K562 (cell line): ENCODE results near the gene GADD45B. TPM values are rescaled to one million over a fixed set of nuclear protein-coding genes. Genes with fewer than 3 reads are reported as not detected.

Source experiments
- ATAC-seq: fragments of 200-7000 bp; cut with Tn5 transposase; 3 replicates; pipeline ENCODE4 v1.9.1; 2020; ENCODE audit warnings: moderate library complexity
- BruUV-seq: library from RNA; stranded (reverse); fragments of 400-500 nt; replicated peaks from 2 replicates; lab custom pipeline; 2021; lab: Mats Ljungman, UMichigan
- CTCF ChIA-PET: fragments of 300-600 bp; formaldehyde crosslinking; extraction: SDS; loops from one replicate; lab custom pipeline; 2021; ENCODE audit warnings: low intra/inter-chr PET ratio; lab: Yijun Ruan, JAX
- POLR2A ChIA-PET: fragments of 300-600, 350-650 bp; sonication (Branson Sonifier 250); formaldehyde crosslinking; extraction: SDS; loops from one replicate; lab custom pipeline; 2021; ENCODE audit warnings: antibody characterized with exemption, inconsistent platforms; lab: Yijun Ruan, JAX
- DNase-seq, 4 experiments: peaks; one replicate each; pipeline versions ENCODE4 v3.0.0 to v3.0.0-alpha.2; 2011 to 2018; ENCODE audit warnings: low spot score in 3 of 4, mixed read lengths in 3 of 4; ENCODE audit errors: extremely low read depth in 1 of 4
- FAIRE-seq: peaks from 2 replicates; lab custom pipeline; 2011; peaks lifted over from hg19 to GRCh38; lab: Jason Lieb, UNC
- H2AFZ ChIP-seq: 2 replicates; pipeline ENCODE4 v1.6.0; 2011; ENCODE audit warnings: low read depth, low read length, control low read depth, inconsistent platforms
- H3K27ac ChIP-seq: fragments of 200-600 bp; 3 replicates; pipeline ENCODE4 v1.8.0; 2011; ENCODE audit warnings: low read depth, mild to moderate bottlenecking, control low read depth, inconsistent platforms, low read length, moderate library complexity, mixed read lengths; ENCODE audit errors: extremely low read depth
- H3K27me3 ChIP-seq, 2 experiments: fragments of 300-600 bp in 1 of 2; 2 replicates in 1 of 2; 3 replicates in 1 of 2; pipeline versions ENCODE4 v1.6.0 to v1.8.0; 2011; ENCODE audit warnings: inconsistent platforms in 2 of 2, low read length in 2 of 2, mild to moderate bottlenecking in 1 of 2, mixed read lengths in 1 of 2, moderate library complexity in 1 of 2; ENCODE audit not compliant: control insufficient read depth in 2 of 2, insufficient read depth in 2 of 2
- H3K36me3 ChIP-seq: fragments of 300-600 bp; 3 replicates; pipeline ENCODE4 v1.8.0; 2011; ENCODE audit warnings: mild to moderate bottlenecking, low read length, inconsistent platforms; ENCODE audit not compliant: control insufficient read depth, insufficient read depth
- H3K4me1 ChIP-seq, 2 experiments: fragments of 200-600 bp in 1 of 2; replicated peaks in 1 of 2; 2 replicates in 1 of 2; 3 replicates in 1 of 2; pipeline versions ENCODE4 v1.5.1 to v1.8.0; 2011; ENCODE audit warnings: inconsistent platforms in 2 of 2, low read length in 2 of 2, mild to moderate bottlenecking in 1 of 2, mixed read lengths in 1 of 2, moderate library complexity in 1 of 2; ENCODE audit not compliant: control insufficient read depth in 2 of 2, insufficient read depth in 2 of 2
- H3K4me2 ChIP-seq: 2 replicates; pipeline ENCODE4 v1.6.1; 2011; ENCODE audit warnings: low read length, control low read depth, inconsistent platforms, mixed read lengths; ENCODE audit not compliant: insufficient read depth
- H3K4me3 ChIP-seq: fragments of 200-600 bp; sonication (generic), shearing (Covaris generic); 2 replicates; pipeline ENCODE4 v1.5.1; 2016; ENCODE audit warnings: control low read depth, inconsistent platforms
- H3K79me2 ChIP-seq: fragments of 200-600 bp; 3 replicates; pipeline ENCODE4 v1.8.0; 2011; ENCODE audit warnings: low read length, inconsistent platforms; ENCODE audit not compliant: control insufficient read depth, insufficient read depth
- H3K9ac ChIP-seq, 2 experiments: 2 replicates each; pipeline versions ENCODE4 v1.6.0 to v1.6.1; 2011; ENCODE audit warnings: low read depth in 2 of 2, low read length in 2 of 2, control low read depth in 1 of 2, inconsistent platforms in 1 of 2, mild to moderate bottlenecking in 1 of 2, mixed read lengths in 1 of 2; ENCODE audit not compliant: insufficient read depth in 1 of 2
- H3K9me1 ChIP-seq: one replicate; pipeline ENCODE4 v1.6.0; 2011; ENCODE audit warnings: inconsistent platforms, mild to moderate bottlenecking, low read length, moderate library complexity; ENCODE audit not compliant: control insufficient read depth, insufficient read depth
- H3K9me3 ChIP-seq: replicated peaks from 2 replicates; pipeline ENCODE4 v1.5.1; 2011; ENCODE audit warnings: low read depth, low read length, inconsistent platforms; ENCODE audit not compliant: control insufficient read depth, insufficient read depth
- H4K20me1 ChIP-seq: replicated peaks from 2 replicates; pipeline ENCODE4 v1.6.1; 2011; ENCODE audit warnings: low read length, inconsistent platforms, mixed read lengths; ENCODE audit not compliant: control insufficient read depth, insufficient read depth
- BCL6 ChIP-seq: fragments of 250-450 bp; sonication (Bioruptor Pico); IDR thresholded peaks from 2 replicates; pipeline ENCODE4 v1.4.0; 2020
- KDM5B ChIP-seq: fragments of 200-600 bp; sonication (generic); IDR thresholded peaks from 2 replicates; pipeline ENCODE4 v1.6.1; 2012; ENCODE audit warnings: low read depth, mild to moderate bottlenecking, moderate library complexity, low read length, control low read depth, inconsistent platforms; ENCODE audit not compliant: insufficient replicate concordance
- POLR2G ChIP-seq: fragments of 200-400 bp; formaldehyde crosslinking; IDR thresholded peaks from 2 replicates; pipeline ENCODE4 v1.6.1; 2017; ENCODE audit warnings: low read depth, mild to moderate bottlenecking, antibody characterized with exemption, low read length, moderate library complexity
- VEZF1 ChIP-seq: fragments of 200-800 bp; sonication (Bioruptor generic); IDR thresholded peaks from 2 replicates; pipeline ENCODE4 v1.6.1; 2017; ENCODE audit warnings: missing genetic modification characterization, missing compliant biosample characterization
- WGBS: fragments of 100-300 bp; shearing (Covaris generic); methylation state at CpG from one replicate; pipeline ENCODE4 v1.1.6; 2016; ENCODE audit warnings: low coverage, mixed read lengths; ENCODE audit not compliant: insufficient coverage; ENCODE audit errors: missing lambda C conversion rate; 5-methylcytosine and 5-hydroxymethylcytosine counted together
- in situ Hi-C: fragments of 300-500 bp; cut with MboI; formaldehyde crosslinking; loops from 4 replicates; pipeline ENCODE4 v1.15.0; 2018; ENCODE audit warnings: inconsistent platforms, mixed read lengths
- intact Hi-C: fragments of 100-400 bp; cut with micrococcal nuclease; formaldehyde crosslinking; loops from 2 replicates; pipeline ENCODE4 v1.14.2; 2022
- polyA plus RNA-seq, 8 experiments: library from polyadenylated mRNA; depleted of rRNA in 4 of 8; stranded (reverse) in 5 of 8; unstranded in 3 of 8; fragments of >200 nt; fragmentation: Nextera tagmentation in 2 of 8; fragmentation: Illumina TruSeq in 1 of 8; extraction: Ambion mirVana in 2 of 8; extraction: Trizol in 1 of 8; gene quantifications; 2 replicates each; pipeline versions ENCODE4 v1.2.1 to v1.2.3, GENCODE V29; 2011 to 2014; ENCODE audit warnings: inconsistent platforms in 1 of 8, missing spikeins in 1 of 8
- total RNA-seq, 7 experiments: library from RNA; depleted of rRNA in 6 of 7; stranded (reverse); fragments of >200 nt in 6 of 7; fragmentation: Illumina TruSeq in 2 of 7; extraction: Trizol in 2 of 7; gene quantifications; 2 replicates each; pipeline versions ENCODE4 v1.2.1 to v1.2.3, GENCODE V29; 2011 to 2021; ENCODE audit warnings: low replicate concordance in 1 of 7

GADD45B gene
- total and polyA plus RNA-seq, 9 of the 15 experiments (the other 6 are each of a cell fraction or from before 2014, with no cell fraction given) = 0.06 to 4.1 (median 2.1) TPM

- POLR2A ChIA-PET = interaction anchor here (3.5 kb wide), 1 partner anchor 100 kb away, joined by 26 read pairs; no protein-coding TSS in a partner anchor
- 33% methylated on average over 16 of the region's 39 CpGs for WGBS
- no peak for ATAC-seq
- BruUV-seq = no TSS peak
- H4K20me1 ChIP-seq = 0 out of 2 replicates have a peak, but pooled peaks cover 5% of the 10 kb centered on the region
- TF ChIP-seq KDM5B (peak; percentile 19), BCL6 (CRISPR knock-in tag) (no peak), POLR2G (peak; percentile 43; the same call in 1 of the 2 replicates), VEZF1 (CRISPR knock-in tag) (peak; percentile 42; the same call in 1 of the 2 replicates)
- TF ChIP-seq, all 486 proteins: peak for 3
- no peaks in the 10 kb centered on the region for H3K9me3 ChIP-seq
- FAIRE-seq = no peak
- H3K4me1 ChIP-seq = peaks cover 2 to 46% of the 10 kb centered on the region in 2 experiments; a peak in 4 of 5 replicates
- H3K4me3 ChIP-seq = no peak overlapping the region
- H3K27me3 ChIP-seq = peaks cover 6 to 16% of the 10 kb centered on the region in 2 experiments; a peak in 4 of 5 replicates
- peak overlapping the region in 1 of 2 experiments; percentile 64; a peak in 2 of 4 replicates for H3K9ac ChIP-seq
- CTCF ChIA-PET = no interaction called here
- H3K4me2 ChIP-seq = no peak overlapping the region
- H3K27ac ChIP-seq = no peak overlapping the region
- no peaks in the 10 kb centered on the region for H3K36me3 ChIP-seq
- no peaks in the 10 kb centered on the region for H3K79me2 ChIP-seq
- no peak overlapping the region for H2AFZ ChIP-seq
- H3K9me1 ChIP-seq = no peaks in the 10 kb centered on the region
- DNase-seq = no peak
- intact Hi-C loops (no loop called here), in situ Hi-C loops (no loop called here)
Measured at GRCh38 chr19:2478756-2479555, 3.0 kb downstream of the GADD45B start.
